ENCODE data around the gene ALX4.

The ALX4 gene

GRCh38 chr11:44309478-44310205 is at the start of gene ALX4:
ALX4 (minus strand) TSS chr11:44310139; CDS start chr11:44310062, 77 bp downstream.
- intact Hi-C loops (cut with DNase I), result no loop called here
- peak in 2 of 10 donors; percentile 72 to 83 for DNase-seq

DNA sequence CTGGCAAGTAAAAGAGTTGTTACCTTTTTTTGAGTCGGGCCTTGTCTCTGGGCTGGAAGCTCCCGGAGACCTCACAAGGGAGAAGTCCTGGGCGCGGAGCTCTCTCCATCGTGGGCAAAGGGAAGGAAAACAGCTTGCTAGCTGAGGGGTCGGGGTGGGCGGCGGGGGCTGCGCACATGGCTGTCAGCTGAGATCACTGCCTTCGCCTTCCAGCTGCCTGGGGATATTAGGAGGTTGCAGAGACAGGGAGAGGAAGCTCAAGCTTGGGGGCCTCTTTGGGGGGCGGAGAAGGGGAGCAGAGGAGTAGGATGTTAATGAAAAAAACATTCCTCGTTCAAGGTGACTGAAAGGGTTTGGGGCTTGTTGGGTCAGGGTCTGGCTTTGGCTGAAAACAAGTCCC is 49.2 kb upstream of the ALX4 start:
- DNase-seq, result peak in 1 of 10 donors; percentile 29
- intact Hi-C loops (cut with DNase I), result no loop called here

DNA sequence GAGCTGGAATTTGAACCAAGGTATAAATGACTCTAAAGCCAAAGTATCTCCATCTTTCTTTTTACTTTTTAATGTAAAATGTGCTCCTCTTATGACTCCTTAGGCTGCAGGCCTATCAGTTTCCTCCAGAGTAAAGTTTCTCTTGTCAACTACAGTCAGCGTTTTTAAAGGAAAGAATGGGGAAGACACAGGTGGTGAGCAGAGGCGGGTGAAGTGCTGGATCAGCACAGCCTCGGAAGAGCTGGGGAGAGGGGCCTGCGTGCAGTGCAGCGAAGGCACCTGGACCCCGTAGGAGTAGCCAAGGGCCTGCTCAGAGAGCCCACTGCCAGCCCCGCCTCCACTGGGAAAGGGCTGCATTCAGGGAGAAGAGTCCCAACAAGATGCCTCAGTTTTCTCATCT is 48.8 kb upstream of the ALX4 start:
- no peak for DNase-seq
- intact Hi-C loops (cut with DNase I), result no loop called here

DNA sequence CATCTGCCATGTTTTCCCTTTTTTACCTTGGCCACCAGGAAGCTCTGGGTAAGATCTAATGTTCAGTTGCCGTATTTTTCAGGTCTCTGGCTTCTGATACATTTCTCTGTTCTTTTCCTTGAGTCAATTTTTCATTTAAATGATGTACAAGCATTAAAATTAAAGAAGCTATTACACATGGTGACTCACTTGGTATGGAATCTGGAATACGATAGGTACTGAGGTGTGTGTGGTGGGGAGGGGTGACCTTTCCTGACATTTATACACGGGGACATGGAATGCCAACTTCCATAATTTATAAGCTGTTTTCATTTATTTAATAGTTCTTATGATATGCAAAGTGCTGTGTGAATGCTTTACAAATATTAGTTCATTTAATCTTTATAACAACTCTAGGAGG is 47.8 kb upstream of the ALX4 start:
- no peak for DNase-seq
- intact Hi-C loops (cut with DNase I), result no loop called here

GRCh38 chr11:44356351-44356750 is 46.4 kb upstream of the ALX4 start:
- peak in 1 of 10 donors; percentile 38 for DNase-seq
- intact Hi-C loops (cut with DNase I), result no loop called here

- DNase-seq, result peak in 1 of 10 donors; percentile 39
- intact Hi-C loops (cut with DNase I), result no loop called here
Observed at GRCh38 chr11:44351898-44352498, 42.1 kb upstream of the ALX4 start.

DNA sequence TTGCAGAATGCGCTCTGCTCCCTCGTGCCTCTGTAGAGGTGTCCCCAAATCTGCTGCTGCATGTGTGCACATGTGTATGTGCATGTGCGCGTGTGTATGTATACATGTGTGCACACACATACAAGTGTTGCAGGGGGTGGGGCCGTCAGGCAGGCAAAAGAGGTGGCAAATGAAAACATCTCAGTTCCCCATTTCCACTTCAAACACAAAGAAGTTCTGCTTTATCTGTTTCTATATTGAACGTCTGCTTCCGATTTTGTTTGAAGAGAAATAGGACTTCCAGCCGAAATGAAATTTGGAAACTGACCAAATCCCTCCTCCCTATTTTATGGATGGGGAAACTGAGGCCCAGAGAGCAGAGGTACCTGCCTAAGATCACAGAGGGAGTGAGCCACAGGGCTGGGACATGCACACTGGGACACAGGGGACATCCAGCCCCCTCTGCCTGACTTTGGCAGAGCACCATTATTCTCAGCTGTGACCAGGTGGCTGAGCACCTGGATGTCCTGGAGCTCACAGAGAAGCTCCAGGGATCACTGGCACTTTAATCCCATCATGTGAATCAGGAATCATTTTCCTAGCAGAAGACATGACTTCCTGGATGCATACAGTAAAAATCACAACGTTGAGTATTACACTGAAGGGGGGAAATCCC is 41.2 kb upstream of the ALX4 start:
- intact Hi-C loops (cut with DNase I), result no loop called here
- DNase-seq, result peak in 1 of 10 donors; percentile 40

- DNase-seq, result peak in 1 of 10 donors; percentile 41
Observed at GRCh38 chr11:44349328-44349727, 39.4 kb upstream of the ALX4 start.

DNA sequence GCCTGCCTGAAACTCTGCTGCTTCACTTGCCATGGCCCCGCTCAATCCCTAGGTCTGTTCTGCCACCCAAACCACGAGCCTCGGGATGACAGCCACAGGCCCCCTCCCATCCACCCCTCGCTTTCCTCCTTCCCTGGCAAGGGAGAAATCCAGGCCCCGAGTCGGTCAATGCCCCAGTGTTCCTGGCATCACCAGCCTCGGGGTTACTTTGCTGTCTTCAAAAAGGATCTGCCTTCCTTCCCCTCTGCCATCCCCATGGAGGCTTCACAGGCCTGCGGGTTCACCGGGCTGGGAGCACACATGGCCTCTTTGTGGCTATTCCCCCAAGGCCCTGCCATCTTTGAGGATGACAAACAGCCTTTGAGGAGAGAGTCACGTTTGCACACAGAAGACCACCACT is 38.8 kb upstream of the ALX4 start:
- DNase-seq, result peak in 1 of 10 donors; percentile 52
- intact Hi-C loops (cut with DNase I), result no loop called here

More at GRCh38 chr11:44349328-44349727, 39.4 kb upstream of the ALX4 start:
- intact Hi-C loops (cut with DNase I), result no loop called here

- DNase-seq, result no peak
- intact Hi-C loops (cut with DNase I), result no loop called here
Observed at GRCh38 chr11:44348114-44348513, 38.2 kb upstream of the ALX4 start.

- DNase-seq, result peak in 1 of 10 donors; percentile 20
- intact Hi-C loops (cut with DNase I), result no loop called here
Observed at GRCh38 chr11:44347538-44347937, 37.6 kb upstream of the ALX4 start.

DNA sequence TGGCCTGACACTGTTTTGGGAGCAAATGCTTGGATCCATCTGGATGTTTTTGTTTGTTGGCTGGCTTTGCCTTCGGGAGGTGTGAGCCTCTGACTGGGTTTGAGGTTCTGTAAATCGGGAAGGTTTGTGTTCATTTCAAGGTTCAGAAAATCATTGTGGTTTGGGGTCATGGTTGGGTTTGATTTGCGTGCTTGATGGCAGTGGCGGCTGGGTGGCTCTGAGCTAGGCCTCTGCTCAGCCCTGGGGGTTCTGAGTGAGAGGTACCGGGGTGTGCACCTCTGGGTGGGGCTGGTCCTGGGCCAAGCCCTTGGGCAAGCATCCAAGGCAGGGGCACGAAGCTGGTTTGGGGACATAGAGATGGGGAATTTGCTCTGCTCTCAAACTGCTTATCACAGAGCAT is 37.0 kb upstream of the ALX4 start:
- DNase-seq, result peak in 2 of 10 donors; percentile 58 to 68
- intact Hi-C loops (cut with DNase I), result no loop called here

GRCh38 chr11:44345781-44346180 is 35.8 kb upstream of the ALX4 start:
- DNase-seq, result peak in 1 of 10 donors; percentile 66
- intact Hi-C loops (cut with DNase I), result no loop called here

GRCh38 chr11:44344921-44345320 is 35.0 kb upstream of the ALX4 start:
- intact Hi-C loops (cut with DNase I), result no loop called here
- DNase-seq, result no peak

DNA sequence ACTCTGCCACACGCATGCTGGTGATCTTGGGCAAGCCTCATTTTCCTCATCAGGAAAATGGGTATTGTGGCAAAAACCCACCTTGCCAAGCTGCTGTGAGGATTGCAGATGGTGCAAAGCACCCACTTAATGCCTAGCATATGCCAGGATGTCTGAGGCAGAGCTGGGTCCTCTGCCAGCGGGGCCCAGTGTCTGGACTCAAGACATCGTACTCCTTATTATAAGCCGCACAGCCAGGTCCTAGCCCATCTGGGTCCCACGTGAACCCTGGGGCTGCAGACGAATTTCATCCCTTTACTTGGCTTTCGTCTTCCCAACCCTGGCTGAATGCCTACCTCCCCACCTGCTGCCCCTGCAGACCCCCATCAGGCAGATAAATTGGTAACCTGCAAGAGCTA is 34.5 kb upstream of the ALX4 start:
- peak in 1 of 10 donors; percentile 52 for DNase-seq
- intact Hi-C loops (cut with DNase I), result no loop called here

GRCh38 chr11:44343778-44344422 is 34.0 kb upstream of the ALX4 start:
- intact Hi-C loops (cut with DNase I), result no loop called here
- peak in 1 of 10 donors; percentile 21 for DNase-seq

- intact Hi-C loops (cut with DNase I), result no loop called here
- DNase-seq, result peak in 1 of 10 donors; percentile 67
Observed at GRCh38 chr11:44342616-44343015, 32.7 kb upstream of the ALX4 start.

- peak in 1 of 10 donors; percentile 59 for DNase-seq
- intact Hi-C loops (cut with DNase I), result no loop called here
Observed at GRCh38 chr11:44340656-44341055, 30.7 kb upstream of the ALX4 start.

DNA sequence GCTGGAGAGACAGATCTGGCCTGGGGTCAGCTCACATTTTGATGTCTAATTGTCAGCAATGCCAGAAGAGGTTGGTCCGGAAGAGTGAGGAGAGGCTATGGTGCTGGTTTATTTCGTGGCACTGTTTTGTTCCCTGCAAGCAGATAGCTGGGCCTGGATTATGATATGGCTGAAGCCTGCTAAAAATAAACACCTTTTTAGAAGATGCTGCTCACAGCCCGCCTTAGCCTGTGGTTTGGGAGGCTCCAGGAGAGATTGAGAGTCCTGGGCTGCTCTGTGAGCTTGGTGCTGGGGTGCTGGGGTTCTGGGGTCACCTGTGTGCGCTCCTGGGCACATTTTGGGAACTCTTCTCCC is 29.6 kb upstream of the ALX4 start:
- intact Hi-C loops (cut with DNase I), result no loop called here
- peak in 1 of 10 donors; percentile 34 for DNase-seq

DNA sequence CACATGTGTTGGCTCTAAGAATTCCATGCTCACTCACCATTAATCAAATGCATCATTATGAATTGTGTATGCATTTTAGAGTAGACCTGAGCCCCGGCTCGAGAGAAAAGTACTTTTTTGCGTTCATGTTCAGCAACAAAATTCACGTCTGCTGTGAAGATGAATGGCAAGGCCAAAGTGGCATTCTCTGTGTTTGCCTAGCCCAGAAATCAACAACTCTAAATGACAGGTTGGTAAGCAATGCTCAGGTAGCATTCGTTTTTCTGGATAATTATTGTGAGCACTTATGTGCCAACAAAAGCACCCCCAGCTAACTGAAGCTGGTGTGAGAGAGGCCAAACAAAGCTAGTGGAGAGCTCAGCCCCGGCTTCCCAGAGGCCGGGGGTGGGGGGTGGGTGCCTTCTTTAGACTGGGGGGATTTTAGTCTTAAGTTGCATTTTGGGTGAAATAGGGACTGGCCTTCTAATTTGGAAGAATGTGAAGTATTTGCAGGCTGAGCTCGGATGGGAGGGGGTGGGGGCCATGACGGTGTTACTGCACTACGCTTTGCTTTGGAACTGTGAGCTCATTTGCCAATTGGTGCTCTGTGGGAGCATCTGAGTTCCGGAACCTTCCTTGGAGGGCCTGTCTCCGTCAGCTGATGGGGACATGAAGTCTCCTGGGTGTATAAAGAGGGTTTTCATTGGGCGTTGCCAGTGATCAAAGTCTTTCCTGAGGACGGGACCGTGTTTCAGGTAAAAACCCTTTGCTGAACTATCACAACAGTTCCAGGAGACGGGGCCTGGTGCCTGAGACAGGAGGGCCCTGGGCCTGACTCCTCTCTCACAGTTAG is 29.0 kb upstream of the ALX4 start:
- intact Hi-C loops (cut with DNase I), result no loop called here
- peak in 1 of 10 donors; percentile 34 for DNase-seq

Measured in posterior cingulate gyrus (tissue), 11 donors.